HEK293 (cell line): ENCODE measurements around the gene HAND2.

Experiments
- CTCF ChIA-PET: fragments of 350-600 bp; formaldehyde crosslinking; extraction: SDS; loops from one replicate; lab custom pipeline; 2021; ENCODE audit warnings: antibody characterized with exemption; lab: Yijun Ruan, JAX
- POLR2A ChIA-PET: fragments of 300-600 bp; formaldehyde crosslinking; extraction: SDS; loops from one replicate; lab custom pipeline; 2020; ENCODE audit warnings: antibody characterized with exemption, inconsistent platforms; lab: Yijun Ruan, JAX
- H3K27ac ChIP-seq: fragments of 200-500 bp; sonication (Bioruptor generic); 2 replicates; pipeline ENCODE4 v1.5.1; 2014; ENCODE audit warnings: low read depth, low read length, control low read depth, inconsistent platforms; ENCODE audit errors: extremely low read depth
- H3K36me3 ChIP-seq, 2 experiments: fragments of 200-500 bp in 1 of 2; sonication (Bioruptor generic) in 1 of 2; 1 replicate in 1 of 2; 2 replicates in 1 of 2; pipeline ENCODE4 v1.5.1; 2014 to 2017; ENCODE audit warnings: inconsistent platforms in 2 of 2, low read length in 2 of 2; ENCODE audit not compliant: control insufficient read depth in 2 of 2, insufficient read depth in 1 of 2
- H3K4me1 ChIP-seq: fragments of 200-500 bp; sonication (Bioruptor generic); 2 replicates; pipeline ENCODE4 v1.5.1; 2014; ENCODE audit warnings: mild to moderate bottlenecking, low read length, inconsistent platforms; ENCODE audit not compliant: control insufficient read depth, insufficient read depth
- H3K4me3 ChIP-seq: 2 replicates; pipeline ENCODE4 v1.5.1; 2011; ENCODE audit warnings: low read depth, mild to moderate bottlenecking, control low read depth, low read length, moderate library complexity
- H3K9me3 ChIP-seq: fragments of 200-500 bp; sonication (Bioruptor generic); 2 replicates; pipeline ENCODE4 v1.5.1; 2014; ENCODE audit warnings: low read depth, low read length, inconsistent platforms; ENCODE audit not compliant: control insufficient read depth, insufficient read depth
- CTCF ChIP-seq: fragments of 450-650 bp; formaldehyde crosslinking; IDR thresholded peaks from 2 replicates; pipeline ENCODE4 v1.5.1; 2016; ENCODE audit warnings: missing biosample characterization, missing genetic modification characterization
- EGR2 ChIP-seq: fragments of 450-650 bp; formaldehyde crosslinking; IDR thresholded peaks from 2 replicates; pipeline ENCODE4 v1.5.1; 2016; ENCODE audit warnings: low read depth, missing biosample characterization, missing genetic modification characterization
- MEIS1 ChIP-seq: sonication (generic); formaldehyde crosslinking; IDR thresholded peaks from 2 replicates; pipeline ENCODE4 v1.8.1; 2022; ENCODE audit warnings: missing genetic modification reagents, mild to moderate bottlenecking, borderline replicate concordance
- PRDM4 ChIP-seq: fragments of 450-650 bp; formaldehyde crosslinking; IDR thresholded peaks from 2 replicates; pipeline ENCODE4 v1.5.1; 2017; ENCODE audit warnings: missing biosample characterization, missing genetic modification characterization
- REST ChIP-seq: fragments of 450-650 bp; formaldehyde crosslinking; IDR thresholded peaks from 2 replicates; pipeline ENCODE4 v1.5.1; 2016; ENCODE audit warnings: missing biosample characterization, missing genetic modification characterization
- ZNF24 ChIP-seq: fragments of 450-650 bp; formaldehyde crosslinking; IDR thresholded peaks from 2 replicates; pipeline ENCODE4 v1.5.1; 2016; ENCODE audit warnings: missing biosample characterization, missing genetic modification characterization
- ZNF362 ChIP-seq: fragments of 450-650 bp; formaldehyde crosslinking; IDR thresholded peaks from 2 replicates; pipeline ENCODE4 v1.5.1; 2016; ENCODE audit warnings: missing biosample characterization, missing genetic modification characterization
- ZNF510 ChIP-seq: fragments of 450-650 bp; formaldehyde crosslinking; IDR thresholded peaks from 2 replicates; pipeline ENCODE4 v1.5.1; 2018; ENCODE audit warnings: mild to moderate bottlenecking, missing genetic modification characterization, missing biosample characterization; ENCODE audit not compliant: insufficient replicate concordance
- ZNF768 ChIP-seq: fragments of 450-650 bp; formaldehyde crosslinking; IDR thresholded peaks from 2 replicates; pipeline ENCODE4 v1.5.1; 2018; ENCODE audit warnings: missing biosample characterization, mild to moderate bottlenecking, missing genetic modification characterization
- ZSCAN30 ChIP-seq: fragments of 450-650 bp; IDR thresholded peaks from 2 replicates; pipeline ENCODE4 v1.5.1; 2018; ENCODE audit warnings: missing biosample characterization, mild to moderate bottlenecking, missing genetic modification characterization, moderate library complexity

HAND2 gene

GRCh38 chr4:173522160-173522950 is 7.7 kb downstream of the HAND2 start:
- H3K9me3 ChIP-seq: no peaks in the 10 kb centered on the region
- CTCF ChIA-PET: interaction anchor here (1.0 kb wide), 1 partner anchor 17 kb away, joined by 3 read pairs; no protein-coding TSS in a partner anchor
- H3K27ac ChIP-seq: peak overlapping the region; percentile 66; the same call in 1 of the 2 replicates

More at GRCh38 chr4:173522160-173522950, 7.7 kb downstream of the HAND2 start:
- Histone ChIP-seq H3K4me1 (no peaks in the 10 kb centered on the region), H3K36me3 (peaks cover 0 to 14% of the 10 kb centered on the region in 2 experiments; a peak in 1 of 3 replicates), H3K4me3 (peak overlapping the region; percentile 22)
- no peak for TF ChIP-seq MEIS1 (CRISPR knock-in tag)
- no peak for TF ChIP-seq ZNF510 (tag by site-specific recombination)
- TF ChIP-seq CTCF (tag by site-specific recombination): no peak
- no peak for TF ChIP-seq PRDM4 (tag by site-specific recombination)
- TF ChIP-seq ZSCAN30 (tag by site-specific recombination): no peak
- no peak for TF ChIP-seq ZNF768
- no peak for TF ChIP-seq ZNF24
- no peak for TF ChIP-seq ZNF362 (tag by site-specific recombination)
- TF ChIP-seq EGR2 (tag by site-specific recombination): no peak
- TF ChIP-seq REST (tag by site-specific recombination): no peak
- POLR2A ChIA-PET: no interaction called here
